ENCODE measurements around the gene COTL1. TPM values are rescaled to one million over a fixed set of nuclear protein-coding genes. Genes with fewer than 3 reads are reported as not detected.

Gene COTL1
- total RNA-seq, 1 donor from 2014 or later = 129 TPM

GRCh38 chr16:84574191-84574590 is 43.7 kb downstream of the COTL1 start:
- Histone ChIP-seq H3K4me1 (no peaks in the 10 kb centered on the region), H3K4me3 (no peak overlapping the region), H3K36me3 (no peaks in the 10 kb centered on the region), H3K27ac (no peak overlapping the region), H3K9me3 (no peaks in the 10 kb centered on the region), H3K27me3 (no peaks in the 10 kb centered on the region)
- no peak for DNase-seq
- intact Hi-C loops (cut with DNase I) = no loop called here
- TF ChIP-seq CTCF (IDR thresholded peaks at IDR 0.05) = no peak
- no peak for ATAC-seq

- Histone ChIP-seq H3K36me3 (no peaks in the 10 kb centered on the region), H3K27ac (no peak overlapping the region), H3K4me3 (no peak overlapping the region), H3K27me3 (no peaks in the 10 kb centered on the region), H3K9me3 (no peaks in the 10 kb centered on the region), H3K4me1 (no peaks in the 10 kb centered on the region)
- intact Hi-C loops (cut with DNase I) = no loop called here
- no peak for TF ChIP-seq CTCF (IDR thresholded peaks at IDR 0.05)
- ATAC-seq = no peak
- no peak for DNase-seq
These were observed 45.8 kb downstream of the COTL1 start for GRCh38 chr16:84572096-84572495.

- H3K27ac ChIP-seq = no peak overlapping the region
- intact Hi-C loops (cut with DNase I) = no loop called here
- DNase-seq (no peak), ATAC-seq (no peak)
- no peaks in the 10 kb centered on the region for H3K36me3 ChIP-seq
- no peaks in the 10 kb centered on the region for H3K27me3 ChIP-seq
- no peak overlapping the region for H3K4me3 ChIP-seq
- no peaks in the 10 kb centered on the region for H3K4me1 ChIP-seq
- no peaks in the 10 kb centered on the region for H3K9me3 ChIP-seq
- TF ChIP-seq CTCF (IDR thresholded peaks at IDR 0.05) = no peak
These were observed 46.4 kb downstream of the COTL1 start for GRCh38 chr16:84571506-84571905.

GRCh38 chr16:84570739-84571403 is 47.0 kb downstream of the COTL1 start:
- ATAC-seq (no peak), DNase-seq (no peak)
- H3K4me3 ChIP-seq = no peak overlapping the region
- no peaks in the 10 kb centered on the region for H3K4me1 ChIP-seq
- no peaks in the 10 kb centered on the region for H3K27me3 ChIP-seq
- H3K9me3 ChIP-seq = no peaks in the 10 kb centered on the region
- no peaks in the 10 kb centered on the region for H3K36me3 ChIP-seq
- no peak overlapping the region for H3K27ac ChIP-seq
- TF ChIP-seq CTCF (IDR thresholded peaks at IDR 0.05) = no peak
- intact Hi-C loops (cut with DNase I) = no loop called here

- Histone ChIP-seq H3K27me3 (no peaks in the 10 kb centered on the region), H3K27ac (no peak overlapping the region), H3K9me3 (no peaks in the 10 kb centered on the region), H3K4me1 (no peaks in the 10 kb centered on the region), H3K4me3 (no peak overlapping the region), H3K36me3 (no peaks in the 10 kb centered on the region)
- TF ChIP-seq CTCF (IDR thresholded peaks at IDR 0.05) = no peak
- intact Hi-C loops (cut with DNase I) = no loop called here
- ATAC-seq (peak; percentile 85), DNase-seq (no peak)
These were observed 48.4 kb downstream of the COTL1 start for GRCh38 chr16:84569382-84569987.

Measured in upper lobe of right lung (tissue), 1 donor.